Muscle of back (tissue), 13 donors: ENCODE results near the gene FAM13A. TPM values are rescaled to one million over a fixed set of nuclear protein-coding genes. Genes with fewer than 3 reads are reported as not detected.

ENCODE experiments used
- DNase-seq, 3 donors: peaks; one replicate each; pipeline versions ENCODE4 v3.0.0 to v3.0.0-alpha.2; 2013
- long read RNA-seq, 9 donors: transcript quantifications; one replicate each; lab custom pipeline, GENCODE V29; 2026
- polyA plus RNA-seq, 10 donors: library from polyadenylated mRNA; unstranded; fragments of 120-200 nt; gene quantifications; one replicate each; pipeline ENCODE4 v1.2.1, GENCODE V29; 2013; ENCODE audit not compliant: insufficient read length in 10 of 10

Gene FAM13A
- 10 to 100 TPM; 22.5 to 41.7 (median 31.6) TPM for polyA plus RNA-seq
- long read RNA-seq, donor 1, partial matches to known transcripts: 0 of 1 reads
- long read RNA-seq, donor 1, other reads (novel, unspliced or antisense): 0 of 1 reads
- long read RNA-seq, donor 2, full-length matches to known transcripts: 3 of 3 reads
- long read RNA-seq, donor 2, partial matches to known transcripts: 0 of 3 reads
- long read RNA-seq, donor 2, other reads (novel, unspliced or antisense): 0 of 3 reads
- long read RNA-seq, donor 3: 0 reads
- long read RNA-seq, donor 4, partial matches to known transcripts: 0 of 1 reads
- long read RNA-seq, donor 4, other reads (novel, unspliced or antisense): 0 of 1 reads
- long read RNA-seq, donor 5, partial matches to known transcripts: 0 of 1 reads
- long read RNA-seq, donor 5, other reads (novel, unspliced or antisense): 0 of 1 reads
- long read RNA-seq, donor 6, partial matches to known transcripts: 0 of 1 reads
- long read RNA-seq, donor 6, other reads (novel, unspliced or antisense): 0 of 1 reads
- long read RNA-seq, donor 7, full-length matches to known transcripts: 2 of 2 reads
- long read RNA-seq, donor 7, partial matches to known transcripts: 0 of 2 reads
- long read RNA-seq, donor 7, other reads (novel, unspliced or antisense): 0 of 2 reads
- long read RNA-seq, donor 8: 0 reads
- long read RNA-seq, donor 9: 0 reads

DNA sequence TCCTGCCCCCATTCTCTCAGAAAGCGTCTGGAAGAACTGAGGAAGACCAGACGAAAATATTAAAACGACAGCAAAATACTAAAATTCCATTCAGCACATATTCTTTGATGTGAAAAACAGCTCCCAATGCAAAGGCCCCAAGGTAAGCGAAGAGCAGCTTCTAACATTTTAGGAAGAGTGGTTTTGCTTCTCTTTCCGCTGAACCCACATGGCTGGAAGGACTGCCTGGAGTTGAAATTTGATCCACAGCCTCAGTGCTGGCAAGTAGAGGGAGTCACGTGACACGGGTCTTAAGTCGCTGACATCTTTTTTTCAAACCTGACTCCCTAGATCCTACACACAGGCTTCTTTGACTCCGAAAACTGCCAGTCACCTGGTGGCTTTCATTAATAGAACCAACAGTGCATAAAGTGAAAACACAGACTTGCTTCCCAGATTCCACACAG, at the start of gene FAM13A:
Gene FAM13A (minus strand): TSS at position 233 of the 446 bp plus-strand sequence. CDS start 221 bp downstream, at position 12.
- peak; percentile 96 to 98 (median 96) for DNase-seq

DNA sequence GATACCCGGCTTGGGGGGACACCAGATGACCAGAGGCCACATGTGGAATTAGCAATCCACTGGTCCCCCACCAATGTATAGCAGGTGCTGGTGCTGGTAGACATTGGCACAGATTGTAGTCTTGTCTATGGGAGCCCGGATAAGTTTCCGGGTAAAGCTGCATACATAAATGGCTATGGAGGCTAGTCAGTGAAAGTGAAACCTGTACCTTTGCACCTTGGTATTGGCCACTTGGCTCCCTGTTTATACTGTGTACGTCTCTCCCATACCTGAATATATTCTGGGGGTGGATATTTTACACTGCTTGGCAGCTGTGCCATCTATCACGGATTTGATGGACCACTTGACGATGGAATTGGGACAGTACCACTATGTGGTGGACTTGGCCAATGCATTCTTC, 48.7 kb upstream of the FAM13A start:
- no peak for DNase-seq

DNA sequence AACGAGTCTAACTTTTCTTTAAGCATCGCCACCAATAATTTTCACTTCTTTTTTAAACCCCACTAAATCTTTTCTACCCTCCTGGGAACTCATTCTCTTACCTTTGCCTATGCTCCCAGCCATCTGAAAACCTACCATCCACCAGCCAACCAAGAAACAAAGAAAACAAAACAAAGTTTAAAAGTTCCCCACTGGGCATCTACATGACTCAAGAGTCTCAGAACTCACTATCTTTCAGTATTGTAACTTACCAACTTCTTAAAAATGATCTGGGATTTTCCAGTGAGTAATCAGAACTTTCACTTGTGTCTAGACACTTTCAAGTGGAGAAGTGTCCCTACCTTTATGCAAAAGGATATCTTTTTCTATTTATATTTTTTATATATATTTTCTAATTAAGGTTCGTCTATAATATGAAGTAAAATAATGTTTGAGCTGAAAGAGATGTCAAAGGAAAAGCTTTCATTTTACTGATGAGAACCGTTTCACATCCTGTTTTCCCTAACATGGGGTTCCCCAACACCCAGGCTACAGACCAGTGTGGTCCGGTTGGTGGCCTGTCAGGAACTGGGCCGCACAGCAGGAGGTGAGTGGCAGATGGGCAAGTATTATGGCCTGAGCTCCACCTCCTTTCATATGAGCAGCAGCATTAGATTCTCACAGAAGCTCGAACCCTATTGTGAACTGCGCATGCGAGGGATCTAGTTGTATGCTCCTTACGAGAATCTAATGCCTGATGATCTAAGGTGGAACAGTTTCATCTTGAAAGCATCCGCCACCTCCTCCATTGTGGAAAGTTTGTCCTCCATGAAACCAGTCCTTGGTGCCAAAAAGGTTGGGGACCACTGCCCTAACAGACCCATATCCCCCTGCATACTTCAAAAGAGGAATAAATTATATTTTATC, 44.5 kb upstream of the FAM13A start:
- no peak for DNase-seq

DNA sequence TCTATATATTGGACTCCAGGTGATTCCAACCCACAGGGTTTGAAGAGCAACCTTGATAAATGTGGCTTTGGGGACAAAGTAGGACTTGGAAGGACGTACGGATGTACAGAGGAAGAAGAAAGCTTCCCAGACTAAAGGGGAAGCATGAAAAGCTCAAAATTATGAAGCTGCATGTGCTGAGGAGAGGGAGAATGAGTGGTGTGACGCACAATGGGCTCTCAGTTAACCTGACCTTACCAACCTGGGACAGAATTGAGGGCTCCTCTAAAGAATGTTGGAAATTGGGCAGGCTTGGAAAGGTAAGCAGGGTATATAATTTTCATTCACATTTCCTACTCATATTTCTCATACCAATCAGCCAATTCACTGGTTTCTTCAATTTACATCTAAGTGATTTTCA, 43.9 kb upstream of the FAM13A start:
- no peak for DNase-seq

DNA sequence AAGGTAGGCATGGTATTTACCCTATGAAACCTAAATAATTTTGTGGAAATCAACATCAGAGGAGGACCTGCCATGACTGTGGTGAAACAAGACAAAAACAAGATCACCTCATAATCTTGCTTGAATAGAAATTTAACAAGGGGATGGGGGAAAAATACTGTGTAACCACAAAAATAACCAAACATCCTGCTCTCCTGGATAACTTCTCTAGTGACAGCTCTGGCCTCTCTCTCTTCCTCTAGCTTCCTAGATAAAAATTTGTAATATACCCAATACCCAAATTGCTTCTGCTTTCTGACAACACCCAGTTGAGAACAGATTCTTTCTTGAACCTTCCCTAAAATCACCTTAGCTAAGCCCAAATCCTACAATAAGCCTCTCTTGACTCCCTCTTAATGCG, 42.5 kb upstream of the FAM13A start:
- DNase-seq: no peak

DNA sequence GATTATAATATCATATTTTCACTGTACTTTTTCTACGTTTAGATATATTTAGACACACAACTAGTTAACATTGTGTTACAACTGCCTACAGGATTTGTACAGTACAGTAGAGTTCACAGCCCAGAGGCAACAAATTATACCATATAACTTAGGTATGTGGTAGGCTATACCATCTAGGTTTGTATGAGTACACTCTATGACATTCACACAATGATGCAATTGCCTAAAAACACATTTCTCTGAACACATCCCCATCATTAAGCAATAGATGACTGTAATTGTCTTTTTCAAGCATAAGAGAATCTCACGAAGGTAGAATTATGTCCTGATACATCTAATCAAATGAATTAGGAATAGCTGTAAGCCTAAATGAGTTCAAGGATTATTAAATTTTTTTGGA, 42.0 kb upstream of the FAM13A start:
- no peak for DNase-seq

DNA sequence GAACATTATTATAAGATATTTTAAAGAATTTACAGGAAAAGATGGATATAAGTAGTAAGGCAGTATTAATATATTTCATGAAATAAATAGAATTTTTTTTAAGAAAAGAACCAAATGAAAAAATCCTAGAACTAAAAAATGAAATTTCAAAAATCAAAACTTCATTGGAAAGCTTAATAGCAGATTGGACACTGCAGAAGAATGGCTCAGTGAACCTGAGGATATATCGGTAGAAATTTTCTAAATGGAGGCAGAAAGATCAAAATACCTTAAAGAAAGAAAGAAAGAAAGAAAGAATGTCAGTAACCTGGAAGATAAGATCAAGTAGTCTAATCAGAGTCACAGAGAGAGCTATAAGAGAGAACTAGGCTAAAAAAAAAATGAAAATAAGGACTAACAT, 21.3 kb upstream of the FAM13A start:
- DNase-seq: no peak

DNA sequence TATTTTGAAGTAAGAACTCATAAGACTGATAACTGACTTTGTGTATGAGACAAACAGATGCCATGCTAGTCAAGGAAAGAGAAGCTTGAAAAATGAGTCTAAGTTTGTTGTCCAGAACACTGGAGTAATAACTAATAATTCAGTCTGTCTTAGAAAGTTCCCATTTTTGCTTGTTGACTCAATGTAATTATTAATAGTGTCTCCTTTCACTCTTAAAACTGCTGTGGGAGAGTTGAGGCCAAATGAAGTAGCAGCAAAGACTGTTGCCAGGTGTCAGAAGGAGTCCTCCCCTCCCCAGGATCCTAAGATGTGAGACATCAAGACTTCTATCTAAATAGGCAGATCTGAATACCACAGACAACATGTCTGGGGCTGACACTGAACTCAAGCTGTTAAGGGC, 20.8 kb upstream of the FAM13A start:
- no peak for DNase-seq

DNA sequence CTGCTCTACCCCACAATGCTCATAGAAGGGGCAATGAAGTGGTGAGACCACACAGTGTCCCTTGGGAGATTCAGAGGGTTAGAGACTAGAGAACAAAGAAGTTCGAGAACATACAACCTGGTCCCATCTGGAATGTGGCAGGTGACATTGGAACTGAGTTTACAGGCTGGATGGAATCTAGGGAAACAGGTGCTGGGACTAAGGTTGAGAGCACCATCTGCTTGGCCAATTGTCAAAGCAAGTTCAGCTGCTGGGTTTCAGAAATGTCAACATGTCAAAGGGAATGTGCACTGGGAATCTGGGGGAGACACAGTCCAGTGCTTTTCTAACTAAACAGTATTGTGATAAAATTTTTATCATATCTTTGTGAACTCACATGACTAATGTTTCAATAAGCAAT, 15.9 kb upstream of the FAM13A start:
- no peak for DNase-seq

DNA sequence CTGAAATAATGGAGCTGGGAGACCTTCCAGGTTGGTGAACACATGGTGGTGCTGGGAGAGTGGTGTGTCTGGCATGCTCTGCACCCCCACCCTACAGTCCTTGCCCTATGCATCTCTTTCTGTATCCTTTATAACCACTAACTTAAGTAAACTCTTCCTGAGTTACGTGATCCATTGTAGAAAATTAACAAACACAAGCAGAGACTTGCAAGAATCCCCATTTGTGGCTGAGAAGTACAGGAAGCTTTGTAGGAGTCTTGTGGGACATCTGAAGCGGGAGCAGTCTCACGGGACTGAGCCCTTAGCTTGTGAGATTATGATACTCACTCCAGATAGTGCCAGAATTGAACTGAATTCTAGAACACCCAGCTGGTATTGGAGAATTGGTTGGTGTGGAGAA, 14.3 kb upstream of the FAM13A start:
- no peak for DNase-seq

DNA sequence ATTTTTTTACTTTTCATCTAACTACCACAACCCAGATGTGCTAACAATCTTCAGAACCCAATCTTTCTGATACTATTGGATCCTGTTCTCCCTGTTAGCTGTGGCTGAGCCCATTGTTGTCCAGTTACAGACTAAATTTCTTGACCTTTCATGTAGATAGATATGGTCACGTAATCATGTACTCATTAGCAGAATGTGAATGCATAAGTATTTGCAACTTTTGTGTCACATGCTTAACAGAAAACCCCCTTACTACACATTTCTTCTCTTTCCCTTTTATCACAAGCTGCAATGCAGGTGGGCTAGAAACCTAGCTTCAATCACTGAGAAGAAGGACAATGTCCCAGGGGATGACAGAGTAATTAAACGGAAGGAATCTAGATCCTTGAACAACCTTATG, 13.1 kb upstream of the FAM13A start:
- DNase-seq: no peak

DNA sequence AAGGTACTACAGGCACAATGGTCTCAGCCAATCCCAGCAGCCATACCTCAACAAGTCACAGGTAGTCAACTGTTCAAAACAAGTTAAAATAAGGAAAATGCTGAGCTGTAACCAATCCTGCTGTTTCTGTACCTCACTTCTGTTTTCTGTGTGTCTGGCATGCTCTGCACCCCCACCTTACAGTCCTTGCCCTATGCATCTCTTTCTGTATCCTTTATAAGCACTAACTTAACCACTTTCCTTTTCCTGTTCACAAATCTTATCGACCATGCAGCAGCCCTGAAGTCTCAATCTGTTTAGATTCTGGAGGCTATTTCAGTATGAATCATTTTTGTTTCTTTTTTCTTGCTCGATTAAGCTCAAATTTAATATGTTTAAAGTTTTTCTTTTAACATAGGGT, 12.5 kb upstream of the FAM13A start:
- no peak for DNase-seq

DNA sequence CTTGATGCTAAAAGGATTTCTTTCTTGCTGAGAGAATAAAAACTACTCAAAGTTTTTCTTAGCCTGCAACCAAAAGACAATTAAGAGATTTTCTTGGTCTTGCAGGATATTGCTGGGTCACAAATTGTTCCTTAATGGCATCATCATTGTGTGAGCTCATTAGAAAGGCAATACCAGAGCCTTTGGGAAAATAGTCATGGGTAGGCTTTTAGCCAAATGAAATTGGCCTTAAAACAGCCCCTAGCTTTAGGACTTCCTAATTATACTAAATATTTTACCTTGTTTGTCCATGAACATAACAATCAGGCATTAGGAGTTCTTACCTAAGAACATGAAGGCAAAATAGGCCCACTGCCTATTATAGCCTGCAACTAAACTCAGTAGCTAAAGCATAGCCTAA, 10.4 kb upstream of the FAM13A start:
- DNase-seq: no peak

DNA sequence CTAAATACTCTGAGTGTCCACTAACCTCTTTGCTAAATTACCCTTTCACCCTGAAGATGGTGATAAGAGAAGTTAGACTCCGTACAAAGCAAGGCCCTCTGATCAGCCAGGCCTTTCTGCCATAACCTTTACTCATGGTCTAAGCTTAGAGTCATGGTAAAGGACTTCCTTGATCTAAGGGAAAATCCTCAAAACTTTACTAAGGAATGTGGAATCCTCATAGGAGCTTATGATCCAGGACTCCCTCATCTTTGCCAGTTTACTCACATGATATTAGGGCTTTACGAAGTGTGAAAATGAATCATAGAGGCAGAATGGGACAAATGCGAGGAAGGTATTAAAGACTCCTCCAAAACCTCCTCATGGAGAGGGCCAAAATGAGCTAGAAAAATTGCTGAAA, 7.9 kb upstream of the FAM13A start:
- DNase-seq: no peak

DNA sequence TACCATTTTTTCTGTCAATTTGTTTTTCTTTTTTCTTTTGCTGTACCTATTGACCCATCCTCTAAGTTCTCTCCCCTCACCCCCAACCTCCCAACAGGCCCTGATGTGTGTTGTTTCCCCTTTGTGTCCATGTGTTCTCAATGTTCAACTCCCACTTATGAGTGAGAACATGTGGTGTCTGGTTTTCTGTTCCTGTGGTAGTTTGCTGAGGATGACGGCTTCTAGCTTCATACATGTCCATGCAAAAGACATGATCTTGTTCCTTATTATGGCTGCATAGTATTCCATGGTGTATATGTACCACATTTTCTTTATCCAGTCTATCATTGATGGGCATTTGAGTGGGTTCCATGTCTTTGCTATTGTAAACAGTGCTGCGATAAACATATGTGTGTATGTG, 859 bp upstream of the FAM13A start:
- peak in 1 of 3 donors; percentile 8 for DNase-seq

DNA sequence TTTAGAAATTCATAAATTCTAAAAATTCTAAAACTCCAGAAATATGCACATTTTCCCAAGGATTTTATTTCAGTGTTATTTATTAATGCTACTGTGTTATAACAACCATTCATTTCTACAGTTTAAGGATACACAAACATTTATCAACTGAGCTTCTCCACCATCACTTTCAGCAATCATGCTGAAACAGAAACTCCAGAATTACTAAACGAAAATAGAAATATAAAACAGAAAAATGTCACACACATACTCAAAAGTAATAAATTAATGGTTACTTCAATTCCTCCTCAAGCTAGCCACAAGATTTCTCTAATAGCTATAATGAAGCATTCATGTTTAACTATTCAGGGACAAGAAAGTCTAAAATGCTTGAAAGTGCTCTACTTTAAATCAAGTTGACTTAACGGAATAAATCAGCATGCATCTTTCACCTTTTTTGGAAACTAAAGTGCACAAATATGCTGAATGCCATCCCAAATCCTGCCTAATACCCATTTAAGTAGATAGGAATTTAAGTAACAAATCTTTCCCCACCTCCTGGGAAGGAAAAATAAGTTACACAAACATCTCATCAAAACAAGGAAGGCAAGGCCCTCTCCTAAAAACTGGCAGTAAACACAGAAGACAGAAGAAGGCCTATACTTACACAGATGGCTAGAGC, 563 bp downstream of the FAM13A start:
- DNase-seq: no peak

DNA sequence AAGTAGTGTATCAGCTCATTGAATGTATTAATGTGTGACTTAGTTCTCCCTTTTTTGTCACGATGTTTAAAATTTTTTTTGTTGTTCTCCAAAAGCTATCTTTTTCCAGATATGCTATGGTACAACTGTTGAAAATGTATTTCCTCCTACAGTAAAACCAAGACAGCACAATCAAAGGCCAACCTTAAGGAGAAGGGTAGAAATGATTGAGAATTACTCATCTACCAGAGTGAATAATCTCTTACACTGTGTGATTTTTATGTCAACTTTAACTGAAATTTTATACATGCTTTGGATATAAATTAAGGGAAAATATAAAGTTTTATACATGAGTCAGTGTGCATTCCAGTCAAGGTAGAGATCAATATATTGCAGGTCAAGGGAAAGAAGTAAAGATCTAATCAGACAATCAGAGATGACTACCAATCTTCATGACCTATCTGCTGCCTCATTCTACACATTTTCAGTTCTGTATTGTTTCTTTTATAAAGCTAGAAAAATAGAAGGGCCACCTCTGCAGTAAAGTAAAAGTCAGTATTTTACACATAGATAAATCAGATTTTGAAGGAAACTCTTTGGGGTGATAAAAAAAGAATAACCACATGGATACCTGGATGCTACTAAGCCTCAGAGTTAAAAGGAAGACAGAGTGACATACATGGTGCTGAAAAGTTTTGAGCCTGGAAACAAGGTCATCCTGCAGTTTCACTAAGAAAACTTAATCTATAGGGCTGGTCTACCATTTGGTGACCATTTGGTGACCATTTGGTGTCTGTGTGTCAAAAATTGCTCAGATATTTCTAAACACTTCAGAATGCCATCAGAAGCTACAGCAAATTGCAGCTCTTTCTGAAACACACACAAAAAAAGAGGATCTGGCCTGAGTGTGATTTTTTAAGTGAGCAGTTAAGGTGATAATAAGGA, 1.6 kb downstream of the FAM13A start:
- DNase-seq: peak in 1 of 3 donors; percentile 12

DNA sequence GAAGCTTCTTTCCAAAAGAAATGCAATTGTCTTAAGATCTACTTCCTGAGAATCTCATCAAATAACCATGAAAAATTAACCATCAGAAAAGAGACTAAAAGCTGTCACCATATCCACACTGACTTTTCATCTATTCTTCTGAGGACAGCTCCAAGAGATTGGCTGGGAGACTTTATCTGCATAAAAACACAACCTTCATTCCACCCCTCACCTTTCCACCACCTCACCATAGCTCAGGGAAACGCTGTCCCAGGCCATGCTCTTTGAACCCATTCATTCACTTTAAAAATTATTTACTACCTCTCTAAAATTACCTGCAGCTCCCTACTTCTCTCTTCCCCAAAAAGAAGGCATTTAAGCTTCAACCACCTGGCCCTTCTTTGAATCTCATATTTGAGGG, 2.4 kb downstream of the FAM13A start:
- DNase-seq: no peak

DNA sequence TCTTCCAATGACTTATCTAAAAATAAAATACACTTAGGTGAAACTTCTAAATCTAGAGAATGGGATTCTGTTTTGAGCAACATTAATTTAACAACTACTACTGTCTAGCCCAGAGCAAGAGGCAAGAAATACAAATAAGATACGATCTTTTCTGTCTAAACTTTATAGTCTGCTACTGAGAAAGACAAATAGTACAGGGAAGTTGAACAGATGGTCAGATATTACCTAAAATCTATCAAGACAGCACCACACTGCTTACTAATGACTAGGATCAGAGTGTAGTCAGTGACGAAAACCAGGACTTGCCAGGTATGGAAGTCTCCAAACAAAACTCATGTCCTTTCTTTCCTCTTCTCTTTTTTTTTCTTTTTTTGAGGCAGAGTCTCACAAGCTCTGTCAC, 7.1 kb downstream of the FAM13A start:
- no peak for DNase-seq

DNA sequence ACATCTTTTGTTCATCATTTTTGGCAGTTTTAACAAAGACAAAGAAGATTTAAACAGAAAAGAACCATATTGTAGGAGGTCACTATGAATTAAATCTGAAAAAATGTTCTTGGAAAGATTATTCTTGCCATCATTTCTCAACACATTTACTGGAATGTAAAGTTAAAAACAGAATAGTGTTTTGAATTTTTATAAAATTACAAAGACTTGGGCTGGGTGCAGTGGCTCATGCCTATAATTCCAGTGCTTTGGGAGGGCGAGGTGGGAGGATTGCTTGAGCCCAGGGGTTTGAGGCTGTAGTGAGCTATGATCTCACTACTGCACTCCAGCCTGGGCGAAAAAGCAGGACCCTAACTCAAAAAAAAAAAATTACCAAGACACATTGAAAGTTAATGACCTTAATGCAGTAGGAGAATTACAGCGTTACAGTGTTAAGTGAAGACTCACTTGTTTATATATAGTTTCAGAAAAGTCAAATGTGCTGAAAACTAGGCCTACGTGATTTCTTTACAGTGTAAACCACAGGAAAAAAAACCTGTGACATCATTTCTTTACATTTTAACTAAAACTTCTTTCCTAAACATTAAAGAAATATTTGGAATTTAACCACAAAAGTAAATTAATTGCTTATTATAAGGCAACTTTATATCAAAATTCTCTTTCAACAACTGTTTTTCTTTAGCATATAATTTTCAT, 7.9 kb downstream of the FAM13A start:
- no peak for DNase-seq
